HepG2 (cell line): Measurements from ENCODE around the gene B3GNT9. TPM values are rescaled to one million over a fixed set of nuclear protein-coding genes. Genes with fewer than 3 reads are reported as not detected.

ENCODE experiments used
- ATAC-seq: fragments of 200-7000 bp; cut with Tn5 transposase; 3 replicates; pipeline ENCODE4 v1.9.1; 2020; ENCODE audit warnings: mild to moderate bottlenecking, moderate library complexity
- BruUV-seq: library from RNA; stranded (reverse); fragments of 400-500 nt; replicated peaks from 2 replicates; lab custom pipeline; 2021; lab: Mats Ljungman, UMichigan
- CTCF ChIA-PET: fragments of 300-600 bp; formaldehyde crosslinking; extraction: SDS; loops from one replicate; lab custom pipeline; 2021; ENCODE audit warnings: low total read pairs, inconsistent platforms, low intra/inter-chr PET ratio; lab: Yijun Ruan, JAX
- POLR2A ChIA-PET: fragments of 350-600 bp; sonication (Branson Sonifier 250); formaldehyde crosslinking; loops from one replicate; lab custom pipeline; 2020; ENCODE audit warnings: antibody characterized with exemption, inconsistent platforms; lab: Yijun Ruan, JAX
- DNase-seq: peaks from one replicate; pipeline ENCODE4 v3.0.0-alpha.2; 2015; ENCODE audit warnings: low spot score
- FAIRE-seq: peaks from 3 replicates; lab custom pipeline; 2011; peaks lifted over from hg19 to GRCh38; lab: Jason Lieb, UNC
- H2AFZ ChIP-seq: one replicate; pipeline ENCODE4 v1.6.1; 2011; ENCODE audit warnings: low read length, inconsistent platforms
- H3K27ac ChIP-seq: fragments of 300-600 bp; 3 replicates; pipeline ENCODE4 v1.8.0; 2011; ENCODE audit warnings: mixed run types, mild to moderate bottlenecking, mixed read lengths, low read length, inconsistent platforms; ENCODE audit not compliant: insufficient read depth; ENCODE audit errors: extremely low read length
- H3K27me3 ChIP-seq, 2 experiments: fragments of 200-600 bp in 1 of 2; 2 replicates in 1 of 2; 3 replicates in 1 of 2; pipeline versions ENCODE4 v1.6.0 to v1.8.0; 2011; ENCODE audit warnings: low read length in 2 of 2, mild to moderate bottlenecking in 2 of 2, moderate library complexity in 2 of 2, inconsistent platforms in 1 of 2; ENCODE audit not compliant: insufficient read depth in 2 of 2, control insufficient read depth in 1 of 2
- H3K36me3 ChIP-seq, 2 experiments: fragments of 200-600 bp in 1 of 2; replicated peaks in 1 of 2; 2 replicates in 1 of 2; 3 replicates in 1 of 2; pipeline versions ENCODE4 v1.5.1 to v1.8.0; 2011; ENCODE audit warnings: low read length in 2 of 2, inconsistent platforms in 1 of 2; ENCODE audit not compliant: insufficient read depth in 2 of 2, control insufficient read depth in 1 of 2
- H3K4me1 ChIP-seq: 2 replicates; pipeline ENCODE4 v1.5.1; 2012; ENCODE audit warnings: low read length, inconsistent platforms; ENCODE audit not compliant: insufficient read depth
- H3K4me2 ChIP-seq: 2 replicates; pipeline ENCODE4 v1.6.0; 2011; ENCODE audit warnings: low read depth, low read length, inconsistent platforms
- H3K4me3 ChIP-seq, 3 experiments: fragments of 200-600 bp in 1 of 3; sonication (generic), shearing (Covaris generic) in 1 of 3; replicated peaks in 1 of 3; 2 replicates each; pipeline ENCODE4 v1.5.1; 2011 to 2016; ENCODE audit warnings: low read length in 3 of 3, inconsistent platforms in 2 of 3, low read depth in 2 of 3, mild to moderate bottlenecking in 2 of 3, control low read depth in 1 of 3, mixed read lengths in 1 of 3; ENCODE audit not compliant: insufficient read depth in 1 of 3
- H3K79me2 ChIP-seq: one replicate; pipeline ENCODE4 v1.6.1; 2011; ENCODE audit warnings: low read length, inconsistent platforms; ENCODE audit not compliant: insufficient read depth
- H3K9ac ChIP-seq: 2 replicates; pipeline ENCODE4 v1.6.0; 2011; ENCODE audit warnings: mild to moderate bottlenecking, low read depth, low read length, inconsistent platforms; ENCODE audit not compliant: insufficient read depth
- H3K9me3 ChIP-seq: 2 replicates; pipeline ENCODE4 v1.5.1; 2012; ENCODE audit warnings: mild to moderate bottlenecking, low read length
- H4K20me1 ChIP-seq: 2 replicates; pipeline ENCODE4 v1.6.0; 2011; ENCODE audit warnings: inconsistent platforms, mild to moderate bottlenecking, low read length, moderate library complexity; ENCODE audit not compliant: insufficient read depth
- JARID2 ChIP-seq: sonication (generic); formaldehyde crosslinking; IDR thresholded peaks from 2 replicates; pipeline ENCODE4 v1.8.1; 2023; ENCODE audit warnings: missing genetic modification reagents, inconsistent platforms; ENCODE audit not compliant: insufficient replicate concordance
- SMC3 ChIP-seq: IDR thresholded peaks from 2 replicates; pipeline ENCODE4 v1.6.1; 2011; ENCODE audit warnings: low read length, improper control_type of control experiment
- WGBS: methylation state at CpG from one replicate; pipeline ENCODE4 v1.1.6; 2017; ENCODE audit warnings: low lambda C conversion rate; 5-methylcytosine and 5-hydroxymethylcytosine counted together
- in situ Hi-C: cut with HindIII; loops from 2 replicates; pipeline ENCODE4 v1.10.0; 2017; ENCODE audit warnings: low pct_unique_long_range_greater_than_20kb; ENCODE audit not compliant: extremely low pct_ligation_motif_present
- intact Hi-C: fragments of 100-400 bp; cut with micrococcal nuclease; formaldehyde crosslinking; loops from one replicate; pipeline ENCODE4 v1.10.0; 2022; ENCODE audit not compliant: unreplicated experiment
- polyA plus RNA-seq, 8 experiments: library from polyadenylated mRNA; depleted of rRNA in 3 of 8; stranded (reverse) in 7 of 8; unstranded in 1 of 8; fragments of >200 nt; fragmentation: Illumina TruSeq in 4 of 8; extraction: Trizol in 4 of 8; gene quantifications; 2 replicates each; pipeline versions ENCODE4 v1.2.1 to v1.2.3, GENCODE V29; 2011 to 2016; ENCODE audit warnings: low read depth in 4 of 8, missing spikeins in 1 of 8, mixed read lengths in 1 of 8; ENCODE audit not compliant: insufficient read depth in 1 of 8
- total RNA-seq, 5 experiments: library from RNA; depleted of rRNA; stranded (reverse); fragments of >200 nt; fragmentation: Illumina TruSeq; extraction: Trizol; gene quantifications; 2 replicates each; pipeline ENCODE4 v1.2.3, GENCODE V29; 2016; ENCODE audit warnings: low read depth in 1 of 5
- TF ChIP-seq, protein P1 (sequence below): sonication (generic); formaldehyde crosslinking; IDR thresholded peaks from 2 replicates; pipeline ENCODE4 v1.5.0; 2020; ENCODE audit warnings: missing genetic modification reagents
- TF ChIP-seq, protein P2 (sequence below): sonication (generic); formaldehyde crosslinking; IDR thresholded peaks from 2 replicates; pipeline ENCODE4 v1.8.1; 2023; ENCODE audit warnings: missing genetic modification reagents, inconsistent platforms, borderline replicate concordance
- TF ChIP-seq, protein P3 (sequence below): sonication (generic); formaldehyde crosslinking; IDR thresholded peaks from 2 replicates; pipeline ENCODE4 v1.8.0; 2022; ENCODE audit warnings: missing genetic modification reagents, low read depth, mild to moderate bottlenecking, borderline replicate concordance

Gene B3GNT9
- total and polyA plus RNA-seq, 2 of the 13 experiments (the other 11 are each of a cell fraction or from before 2014, with no cell fraction given), result 1.5 to 3.1 TPM

DNA sequence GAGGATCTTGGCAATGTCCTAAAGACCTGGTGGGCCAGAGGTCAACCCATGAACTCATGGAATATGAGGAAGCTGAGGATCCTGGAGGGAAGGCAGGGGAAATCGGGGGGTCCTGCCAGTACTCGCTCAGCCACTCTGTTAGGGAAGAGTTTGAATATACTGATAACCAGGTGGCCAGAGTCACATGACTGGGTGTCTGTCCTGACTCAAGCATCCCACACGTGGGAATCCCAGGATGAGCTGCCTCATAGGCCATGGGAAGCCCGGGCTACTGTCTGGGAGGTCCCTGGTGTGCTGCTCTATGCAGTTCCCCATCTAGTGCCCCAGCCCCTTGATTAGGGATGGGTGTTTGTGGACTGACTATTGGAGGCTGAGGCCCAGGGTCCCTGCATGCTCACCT, 37.5 kb upstream of the B3GNT9 start:
- Histone ChIP-seq H3K27me3 (peaks cover 7 to 16% of the 10 kb centered on the region in 2 experiments; a peak in 2 of 5 replicates), H3K27ac (no peak overlapping the region), H3K4me2 (no peak overlapping the region), H3K79me2 (peaks cover 13% of the 10 kb centered on the region), H3K9ac (no peak overlapping the region), H4K20me1 (no peaks in the 10 kb centered on the region; the same call in 1 of the 2 replicates), H2AFZ (no peak overlapping the region), H3K9me3 (no peaks in the 10 kb centered on the region), H3K4me1 (peaks cover 56% of the 10 kb centered on the region), H3K4me3 (no peak overlapping the region), H3K36me3 (no peaks in the 10 kb centered on the region)
- no TSS peak for BruUV-seq
- DNase-seq, result no peak
- TF ChIP-seq, protein P1, sequence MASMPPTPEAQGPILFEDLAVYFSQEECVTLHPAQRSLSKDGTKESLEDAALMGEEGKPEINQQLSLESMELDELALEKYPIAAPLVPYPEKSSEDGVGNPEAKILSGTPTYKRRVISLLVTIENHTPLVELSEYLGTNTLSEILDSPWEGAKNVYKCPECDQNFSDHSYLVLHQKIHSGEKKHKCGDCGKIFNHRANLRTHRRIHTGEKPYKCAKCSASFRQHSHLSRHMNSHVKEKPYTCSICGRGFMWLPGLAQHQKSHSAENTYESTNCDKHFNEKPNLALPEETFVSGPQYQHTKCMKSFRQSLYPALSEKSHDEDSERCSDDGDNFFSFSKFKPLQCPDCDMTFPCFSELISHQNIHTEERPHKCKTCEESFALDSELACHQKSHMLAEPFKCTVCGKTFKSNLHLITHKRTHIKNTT (CRISPR knock-in tag), result no peak
- TF ChIP-seq SMC3, result no peak
- TF ChIP-seq, protein P2, sequence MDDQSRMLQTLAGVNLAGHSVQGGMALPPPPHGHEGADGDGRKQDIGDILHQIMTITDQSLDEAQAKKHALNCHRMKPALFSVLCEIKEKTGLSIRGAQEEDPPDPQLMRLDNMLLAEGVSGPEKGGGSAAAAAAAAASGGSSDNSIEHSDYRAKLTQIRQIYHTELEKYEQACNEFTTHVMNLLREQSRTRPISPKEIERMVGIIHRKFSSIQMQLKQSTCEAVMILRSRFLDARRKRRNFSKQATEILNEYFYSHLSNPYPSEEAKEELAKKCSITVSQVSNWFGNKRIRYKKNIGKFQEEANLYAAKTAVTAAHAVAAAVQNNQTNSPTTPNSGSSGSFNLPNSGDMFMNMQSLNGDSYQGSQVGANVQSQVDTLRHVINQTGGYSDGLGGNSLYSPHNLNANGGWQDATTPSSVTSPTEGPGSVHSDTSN, result no peak
- TF ChIP-seq, protein P3, sequence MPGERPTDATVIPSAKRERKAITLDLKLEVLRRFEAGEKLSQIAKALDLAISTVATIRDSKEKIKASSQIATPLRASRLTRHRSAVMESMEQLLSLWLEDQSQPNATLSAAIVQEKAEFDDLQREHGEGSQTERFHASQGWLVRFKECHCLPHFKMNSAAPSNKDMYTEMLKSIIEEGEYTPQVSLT (CRISPR knock-in tag), result no peak
- no peak for TF ChIP-seq JARID2
- in situ Hi-C loops, result loop anchor here (5.0 kb wide), 1 partner anchor 211 kb away; no protein-coding TSS in a partner anchor
- ATAC-seq, result no peak
- CTCF ChIA-PET, result no interaction called here
- WGBS, result 19% methylated on average over 3 of the region's 4 CpGs
- no peak for FAIRE-seq
- POLR2A ChIA-PET, result no interaction called here
- intact Hi-C loops, result loop anchor here (5.0 kb wide), 1 partner anchor 39 kb away; the partner anchor contains the start of gene TMEM208
